Measurements from ENCODE around the gene SYCN.

Gene SYCN

DNA sequence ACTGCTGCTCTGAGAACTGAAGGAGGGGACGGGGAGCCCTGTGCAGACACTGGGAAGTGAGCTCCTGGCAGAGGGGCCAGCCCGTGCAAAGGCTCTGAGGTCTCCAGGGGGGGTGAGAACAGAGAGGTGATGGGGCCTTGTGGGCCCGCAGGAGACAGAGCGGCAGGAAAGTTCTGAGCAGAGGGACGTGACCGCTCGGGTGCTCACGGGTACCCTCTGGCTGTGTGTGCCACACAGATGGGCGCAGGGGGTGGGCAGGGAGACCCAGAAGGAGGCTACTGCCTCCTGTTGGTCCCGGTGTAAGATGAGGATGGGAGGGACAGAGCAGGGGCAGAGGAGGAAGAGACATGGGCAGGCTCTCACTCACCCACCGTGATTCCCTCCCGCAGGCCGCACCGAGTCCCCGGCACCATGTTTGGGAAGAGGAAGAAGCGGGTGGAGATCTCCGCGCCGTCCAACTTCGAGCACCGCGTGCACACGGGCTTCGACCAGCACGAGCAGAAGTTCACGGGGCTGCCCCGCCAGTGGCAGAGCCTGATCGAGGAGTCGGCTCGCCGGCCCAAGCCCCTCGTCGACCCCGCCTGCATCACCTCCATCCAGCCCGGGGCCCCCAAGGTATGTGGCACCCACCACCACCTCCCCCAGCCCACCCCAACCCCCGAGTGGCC lies 34.8 kb downstream of the SYCN start:
- no peak for DNase-seq

DNA sequence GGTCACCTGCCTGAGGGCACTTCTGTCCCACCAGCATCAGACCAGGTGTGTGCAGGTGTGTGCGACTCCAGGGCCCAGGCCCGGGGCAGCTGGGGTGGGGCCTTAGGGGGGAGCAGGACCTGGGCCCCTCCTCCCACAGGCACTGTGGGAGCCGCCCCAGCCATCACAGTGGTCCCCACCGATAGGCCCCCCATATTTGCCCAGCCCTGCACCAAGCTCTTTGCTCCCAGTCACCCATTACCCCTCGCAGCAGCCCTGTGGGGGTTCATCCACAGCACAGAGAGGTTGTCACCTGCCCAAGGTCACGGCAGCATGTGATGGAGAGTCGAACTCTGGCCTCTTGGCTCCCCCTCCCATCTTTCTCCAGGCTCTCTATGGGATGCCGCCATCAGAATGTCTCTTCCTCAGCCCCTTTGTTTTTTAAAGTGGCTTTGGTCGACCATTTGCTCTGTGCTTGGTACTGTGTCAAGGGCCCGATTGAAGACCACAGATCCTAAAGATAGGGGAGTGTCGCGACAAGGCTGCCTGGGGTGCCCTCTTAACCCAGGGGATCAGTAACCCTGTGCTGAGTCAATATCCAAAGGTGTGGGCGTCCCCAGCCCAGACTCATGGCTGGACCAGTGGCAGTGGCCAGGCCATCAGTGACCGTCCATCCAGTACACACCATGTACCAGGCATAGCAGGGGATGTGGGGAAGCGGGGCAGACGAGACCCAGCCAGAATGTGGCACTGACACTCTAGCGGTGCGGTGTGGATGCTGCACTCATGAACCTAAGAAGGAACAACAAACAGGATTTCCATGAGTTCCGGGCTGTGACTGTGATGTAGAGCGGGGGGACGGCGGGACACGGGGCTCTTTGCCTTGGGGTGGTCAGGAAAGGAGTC lies 35.6 kb downstream of the SYCN start:
- no peak for DNase-seq

DNA sequence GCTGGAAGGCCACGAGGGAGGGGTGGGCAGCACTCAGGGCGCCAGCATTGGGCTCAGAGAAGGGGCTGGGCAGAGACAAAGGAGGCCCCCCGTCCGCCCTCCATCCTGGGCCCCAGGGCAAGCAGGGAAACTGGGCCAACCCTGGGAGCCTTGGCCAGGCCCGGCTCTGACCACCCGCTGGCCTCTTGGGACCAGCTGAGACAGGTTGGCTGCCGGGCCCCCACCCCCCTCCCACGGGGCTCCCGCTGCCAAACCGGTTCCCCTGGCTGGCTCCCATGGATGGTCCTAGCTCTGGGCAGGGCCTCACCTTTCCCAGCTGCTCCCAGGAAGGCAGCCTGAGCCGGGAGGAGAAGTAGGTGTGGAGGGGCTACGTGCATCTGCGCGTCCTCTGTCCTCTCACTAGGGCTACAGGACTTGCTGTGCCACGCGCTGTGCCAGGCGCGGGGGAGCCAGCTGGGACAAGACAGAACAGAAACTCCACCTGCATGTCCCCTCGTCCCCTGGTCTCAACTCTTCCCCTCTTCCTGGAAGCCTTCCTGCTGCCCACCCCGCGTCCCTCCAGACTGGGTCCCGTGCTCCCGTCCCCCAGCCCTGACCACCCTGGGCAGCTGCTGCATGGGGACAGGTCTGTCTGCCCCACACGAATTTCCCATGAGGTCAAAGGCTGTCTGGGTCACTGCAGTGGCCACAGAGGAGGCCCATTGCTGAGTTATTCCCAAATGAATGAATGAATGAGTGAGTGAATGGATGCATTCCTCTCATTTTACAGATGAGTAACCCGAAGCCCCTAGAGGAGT lies 36.4 kb downstream of the SYCN start:
- DNase-seq = no peak

DNA sequence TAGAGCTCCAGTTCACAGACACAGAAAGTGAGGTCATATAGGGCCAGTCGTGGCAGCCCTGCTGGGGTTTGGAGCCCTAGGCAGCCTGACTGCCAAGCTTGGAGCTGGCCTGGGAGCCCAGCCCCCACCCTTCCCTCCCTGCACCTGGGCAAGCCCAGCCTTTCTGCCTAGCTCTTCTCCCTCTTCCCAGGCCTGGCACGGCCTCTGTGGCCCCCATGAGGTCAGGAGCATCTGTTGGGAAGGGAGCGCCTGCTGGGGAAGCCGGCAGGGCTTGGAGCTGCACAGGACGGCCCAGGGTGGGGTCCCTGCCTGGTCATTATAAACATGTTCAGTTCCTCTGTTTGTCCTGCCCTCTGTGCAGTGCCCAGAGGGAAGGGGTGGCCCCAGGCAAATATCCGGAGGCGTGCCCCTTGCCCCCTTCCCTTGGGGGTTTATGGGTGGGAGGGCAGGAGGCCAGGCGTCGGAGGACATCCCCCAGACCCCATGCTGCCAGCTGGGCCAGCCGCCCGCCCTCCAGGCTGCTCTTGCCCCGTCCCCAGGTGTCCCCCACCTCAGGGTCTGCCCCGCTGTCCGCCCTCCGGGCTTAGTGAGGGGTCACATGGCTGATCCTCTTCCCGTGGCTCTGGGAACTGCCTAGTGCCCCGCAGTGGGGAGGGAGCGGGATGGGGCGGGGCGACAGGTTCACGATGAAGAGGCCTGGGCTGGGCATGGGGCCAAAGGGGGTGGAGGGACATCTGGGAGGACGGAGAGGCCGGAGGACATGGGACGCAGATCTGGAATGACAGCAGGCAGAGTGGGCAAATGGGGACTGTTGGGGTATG lies 37.3 kb downstream of the SYCN start:
- DNase-seq = no peak

GRCh38 chr19:39165857-39166256 lies 38.2 kb downstream of the SYCN start:
- no peak for DNase-seq

DNA sequence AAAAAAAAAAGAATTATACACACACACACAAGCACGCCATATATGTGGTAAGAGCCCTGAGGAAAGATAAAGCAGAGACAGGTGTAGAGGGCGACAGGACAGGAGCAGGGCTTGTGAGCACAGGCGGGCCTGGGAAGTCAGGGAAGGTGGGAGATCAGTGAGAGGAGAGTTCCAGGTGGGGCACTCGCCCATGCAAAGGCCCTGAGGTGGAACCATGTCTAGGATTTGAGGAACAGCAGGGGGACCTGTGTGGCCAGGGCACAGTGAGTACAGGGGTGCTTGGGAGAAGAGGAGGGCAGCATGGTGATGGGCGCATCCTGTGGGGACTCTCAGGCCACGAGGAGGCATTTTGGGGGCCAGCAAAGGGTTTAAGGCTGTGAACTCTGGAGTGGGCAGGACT lies 39.8 kb downstream of the SYCN start:
- DNase-seq = no peak

GRCh38 chr19:39163621-39164020 lies 40.4 kb downstream of the SYCN start:
- no peak for DNase-seq

DNA sequence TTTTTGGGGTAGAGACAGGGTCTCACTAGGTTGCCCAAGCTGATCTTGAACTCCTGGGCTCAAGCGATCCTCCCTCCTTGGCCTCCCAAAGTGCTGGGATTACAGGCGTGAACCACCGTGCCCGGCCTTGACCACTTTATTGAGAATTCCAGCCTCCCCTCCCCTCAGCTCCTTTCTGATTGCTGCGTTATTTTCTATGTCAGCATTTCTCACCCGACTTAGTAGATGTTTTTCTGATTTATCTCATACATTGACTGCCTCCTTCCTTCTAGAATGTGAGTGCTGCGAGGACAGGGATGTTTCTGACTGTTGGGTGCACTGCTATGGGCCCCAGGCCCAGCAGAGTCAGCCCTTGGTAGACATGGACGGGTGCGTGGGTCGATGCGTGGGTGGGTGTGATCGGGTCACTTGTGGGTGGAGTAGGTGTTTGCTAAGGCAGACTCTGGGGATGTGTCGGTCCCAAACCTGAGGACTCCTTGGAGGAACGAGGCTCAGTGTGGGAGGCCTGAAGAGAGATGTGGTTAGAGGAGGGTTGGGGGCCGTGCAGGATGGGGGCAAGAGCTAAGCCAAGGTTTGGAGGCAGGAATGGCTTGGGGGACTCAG lies 41.5 kb downstream of the SYCN start:
- DNase-seq = no peak

- no peak for DNase-seq
Observed at GRCh38 chr19:39160889-39161672, 43.0 kb downstream of the SYCN start.

DNA sequence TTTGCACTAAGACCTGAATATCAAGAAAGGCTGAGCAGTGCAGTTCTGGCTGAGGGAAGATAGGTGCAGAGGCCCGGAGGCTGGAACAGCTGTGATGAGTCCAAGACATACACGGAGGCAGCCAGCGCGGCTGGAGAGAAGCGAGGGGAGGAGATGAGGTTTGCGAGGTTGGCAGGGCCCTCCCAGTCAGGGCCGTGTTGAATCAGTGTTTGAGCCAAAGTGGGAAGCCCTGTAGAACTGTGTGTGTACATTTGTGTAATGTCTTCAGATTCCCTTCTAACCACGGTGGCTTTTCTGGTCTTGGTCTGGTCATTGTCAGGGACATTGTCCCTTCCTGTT lies 43.6 kb downstream of the SYCN start:
- no peak for DNase-seq

DNA sequence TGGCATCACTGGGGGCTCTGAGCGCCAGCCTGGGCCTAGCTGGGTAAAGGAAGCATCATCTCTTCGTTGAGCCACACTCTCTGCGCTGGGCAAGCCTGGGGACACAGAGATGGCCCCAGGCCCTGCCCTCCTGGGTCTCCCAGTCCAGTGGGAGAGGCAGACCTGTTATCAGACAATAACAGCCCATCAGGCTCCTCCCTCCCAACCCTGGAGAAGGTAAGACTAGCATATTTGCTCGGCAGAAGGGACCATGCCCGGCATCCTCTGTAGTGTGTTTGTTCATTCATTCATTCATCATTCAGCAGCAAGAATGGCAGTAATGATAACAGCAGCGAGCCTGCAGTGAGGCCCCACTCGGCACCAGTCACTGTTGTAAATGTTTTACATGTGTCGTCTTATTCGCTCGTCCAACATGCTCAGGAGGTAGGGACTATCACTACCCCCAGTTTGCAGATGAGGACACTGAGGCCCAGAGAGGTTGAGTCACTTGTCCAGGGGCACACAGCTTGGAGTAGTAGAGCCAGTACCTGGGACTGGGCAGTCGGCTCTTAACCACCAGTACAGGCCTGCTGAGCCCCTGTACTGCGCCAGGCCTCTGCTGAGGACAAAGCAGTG lies 45.3 kb downstream of the SYCN start:
- DNase-seq = no peak

DNA sequence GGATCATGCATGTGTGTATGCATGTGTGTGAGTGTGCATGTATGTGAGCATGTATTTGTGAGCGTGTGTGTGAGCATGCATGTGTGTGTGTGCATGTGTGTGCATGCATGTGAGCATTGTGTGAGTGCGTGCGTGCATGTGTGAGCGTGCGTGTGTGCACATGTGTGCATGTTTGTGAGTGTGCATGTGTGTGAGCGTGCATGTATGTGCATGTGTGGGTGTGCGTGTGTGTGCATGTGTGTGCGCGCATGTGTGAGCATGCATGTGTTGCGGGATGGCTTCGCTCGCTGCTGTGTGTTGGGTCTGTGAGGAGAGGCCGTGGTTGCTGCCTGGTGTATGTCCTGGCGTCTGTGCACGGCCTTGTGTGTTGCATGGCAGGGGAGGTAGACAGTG lies 46.1 kb downstream of the SYCN start:
- no peak for DNase-seq

- no peak for DNase-seq
Observed at GRCh38 chr19:39157275-39157996, 46.6 kb downstream of the SYCN start.

DNA sequence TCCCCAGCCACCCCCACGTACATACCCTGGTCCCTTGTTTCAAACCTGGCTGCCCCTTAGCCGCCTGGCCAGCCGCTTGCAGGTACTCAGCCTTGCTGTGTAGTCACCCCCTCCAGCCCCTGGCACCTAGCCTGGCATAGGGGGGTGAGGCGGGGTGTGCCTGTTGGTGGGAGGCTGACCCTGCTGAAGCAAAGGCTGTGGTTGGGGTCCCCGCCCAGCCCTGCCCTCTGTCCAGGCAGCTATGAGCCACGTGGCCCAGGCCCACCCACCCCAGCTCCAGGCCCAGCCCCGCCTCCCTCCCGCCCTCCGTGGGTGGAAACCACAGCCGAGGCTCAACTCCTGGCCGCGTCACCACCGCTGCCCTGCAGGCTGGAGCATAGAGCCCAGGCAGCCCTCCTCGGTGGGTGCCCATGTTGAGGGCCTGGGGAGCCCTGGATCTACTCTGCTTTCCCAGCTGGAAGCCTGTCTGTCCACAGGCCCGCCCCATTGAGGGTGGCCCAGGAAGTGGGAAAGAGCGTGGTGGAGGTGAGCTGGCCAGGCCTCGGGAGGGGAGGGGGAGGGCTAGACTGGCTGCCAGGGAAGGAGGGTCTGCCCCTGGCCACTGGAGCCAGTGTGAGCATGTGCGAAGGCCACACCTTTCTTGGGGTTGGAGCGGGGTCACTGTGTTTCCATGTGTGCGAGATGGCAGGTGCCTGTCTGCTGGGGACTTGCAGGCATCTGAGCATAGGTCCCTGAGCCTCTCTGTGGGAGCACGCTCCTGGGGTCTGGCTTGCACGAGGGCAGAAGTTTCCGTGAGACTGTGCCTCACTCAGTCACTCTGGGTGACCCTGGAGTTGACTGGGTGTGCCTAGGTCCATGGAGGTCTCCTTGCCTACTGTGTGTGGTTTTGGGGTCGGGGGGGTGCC lies 47.5 kb downstream of the SYCN start:
- DNase-seq = no peak

- no peak for DNase-seq
Observed at GRCh38 chr19:39155741-39156140, 48.3 kb downstream of the SYCN start.

- no peak for DNase-seq
Observed at GRCh38 chr19:39155114-39155700, 48.9 kb downstream of the SYCN start.

DNA sequence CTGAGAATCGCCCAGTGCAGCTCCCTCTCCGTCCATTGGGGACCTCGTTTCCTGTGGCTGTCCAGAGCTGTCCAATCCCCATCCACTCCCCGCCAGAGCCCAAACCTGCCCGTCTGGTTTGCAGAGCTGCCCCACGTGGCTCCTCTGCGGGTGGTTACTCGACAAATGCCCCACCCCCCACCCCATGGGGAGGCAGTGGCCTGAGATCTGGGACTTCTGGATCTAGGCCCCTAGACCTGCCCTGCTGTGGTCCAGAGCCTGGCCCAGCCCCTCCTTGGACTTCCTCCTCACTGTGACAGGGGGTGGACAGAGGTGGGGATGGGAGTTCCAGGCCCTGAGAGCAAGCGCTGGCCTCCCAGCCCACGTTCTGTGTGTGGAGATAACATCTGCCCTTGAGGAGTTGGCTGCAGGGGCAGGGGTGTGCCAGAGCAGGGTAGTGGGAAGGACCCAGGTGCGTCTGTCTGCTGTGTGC lies 49.4 kb downstream of the SYCN start:
- DNase-seq = no peak

GRCh38 chr19:39154100-39154628 lies 49.9 kb downstream of the SYCN start:
- no peak for DNase-seq

All from activated CD4-positive, alpha-beta T cell treated with anti-CD3 and anti-CD28 coated beads for 1 hour (primary cell).